Muscle layer of duodenum (tissue), 2 donors: Measurements from ENCODE around the gene FCGBP.
"Not testable (repeated sequence)": the region's sequence is repeated elsewhere in the genome, so short reads cannot be mapped to it uniquely, and the experiment has no call there.

Source experiments
- H3K27ac ChIP-seq: one replicate; pipeline ENCODE4 v1.7.0; 2013; ENCODE audit warnings: mild to moderate bottlenecking, low read length
- H3K27me3 ChIP-seq: one replicate; pipeline ENCODE4 v1.7.0; 2013; ENCODE audit warnings: low read depth, mild to moderate bottlenecking, control low read depth, low read length
- H3K36me3 ChIP-seq, 2 donors: one replicate each; pipeline ENCODE4 v1.7.0; 2013; ENCODE audit warnings: low read length in 2 of 2, control low read depth in 1 of 2, mild to moderate bottlenecking in 1 of 2; ENCODE audit not compliant: insufficient read depth in 2 of 2, control insufficient read depth in 1 of 2
- H3K4me1 ChIP-seq, 2 donors: one replicate each; pipeline ENCODE4 v1.7.0; 2013; ENCODE audit warnings: low read length in 2 of 2, mild to moderate bottlenecking in 2 of 2, control low read depth in 1 of 2, moderate library complexity in 1 of 2; ENCODE audit not compliant: insufficient read depth in 2 of 2, control insufficient read depth in 1 of 2
- H3K4me3 ChIP-seq, 2 donors: one replicate each; pipeline ENCODE4 v1.7.0; 2013; ENCODE audit warnings: low read length in 2 of 2, low read depth in 1 of 2, mild to moderate bottlenecking in 1 of 2
- H3K9me3 ChIP-seq, 2 donors: one replicate each; pipeline ENCODE4 v1.7.0; 2013; ENCODE audit warnings: low read length in 2 of 2, control low read depth in 1 of 2, mild to moderate bottlenecking in 1 of 2; ENCODE audit not compliant: control insufficient read depth in 1 of 2
- donor health status: healthy.

FCGBP gene

GRCh38 chr19:39897511-39898245 is 36.8 kb downstream of the FCGBP start:
- not testable (repeated sequence) for H3K4me3 ChIP-seq, H3K36me3 ChIP-seq, H3K27ac ChIP-seq

DNA sequence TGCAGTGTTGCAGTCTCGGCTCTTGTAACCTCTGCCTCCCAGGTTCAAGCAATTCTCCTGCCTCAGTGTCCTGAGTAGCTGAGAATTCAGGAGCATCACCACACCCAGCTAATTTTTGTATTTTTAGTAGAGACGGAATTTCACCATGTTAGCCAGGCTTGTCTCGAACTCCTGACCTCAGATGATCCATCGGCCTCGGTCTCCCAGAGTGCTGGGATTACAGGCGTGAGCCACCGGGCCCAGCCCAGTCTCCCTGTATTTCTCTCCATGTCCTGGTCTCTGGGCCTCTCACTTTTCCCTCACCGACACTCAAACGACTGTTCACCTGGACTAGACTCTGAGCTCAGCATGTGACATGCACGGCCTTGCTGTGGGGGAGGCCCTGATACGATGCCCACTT is 39.3 kb downstream of the FCGBP start:
- not testable (repeated sequence) for H3K4me3 ChIP-seq, H3K27ac ChIP-seq

More at GRCh38 chr19:39897511-39898245, 36.8 kb downstream of the FCGBP start:
- H3K27me3 ChIP-seq, H3K4me1 ChIP-seq, H3K9me3 ChIP-seq: not testable (repeated sequence)

DNA sequence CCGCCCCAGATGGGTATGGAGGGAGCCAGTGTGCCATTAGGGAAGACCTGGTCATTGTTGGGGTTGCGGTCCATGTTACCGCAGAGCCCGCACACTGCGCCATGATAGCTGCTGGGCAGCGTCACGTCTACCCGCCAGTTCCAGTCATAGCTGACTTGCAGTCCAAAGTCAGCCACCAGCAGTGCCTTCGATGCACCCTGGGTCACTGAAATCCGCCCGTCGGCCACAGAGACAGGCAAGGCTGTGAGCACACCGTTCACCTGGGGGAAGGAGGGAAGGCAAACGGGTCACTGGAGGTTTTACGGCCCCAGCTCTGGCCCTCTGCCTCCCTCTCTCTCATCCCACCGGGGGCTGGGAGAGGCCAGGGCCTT is 40.2 kb downstream of the FCGBP start:
- H3K4me3 ChIP-seq, H3K4me1 ChIP-seq, H3K36me3 ChIP-seq, H3K27me3 ChIP-seq, H3K27ac ChIP-seq, H3K9me3 ChIP-seq: not testable (repeated sequence)

More for the DNA sequence above, 39.3 kb downstream of the FCGBP start:
- H3K4me1 ChIP-seq, H3K36me3 ChIP-seq, H3K9me3 ChIP-seq, H3K27me3 ChIP-seq: not testable (repeated sequence)

GRCh38 chr19:39893366-39894235 is 40.8 kb downstream of the FCGBP start:
- H3K4me1 ChIP-seq, H3K27ac ChIP-seq, H3K9me3 ChIP-seq, H3K36me3 ChIP-seq, H3K27me3 ChIP-seq, H3K4me3 ChIP-seq: not testable (repeated sequence)

GRCh38 chr19:39892506-39892902 is 41.9 kb downstream of the FCGBP start:
- H3K9me3 ChIP-seq, H3K36me3 ChIP-seq, H3K4me1 ChIP-seq, H3K27ac ChIP-seq, H3K27me3 ChIP-seq, H3K4me3 ChIP-seq: not testable (repeated sequence)

- not testable (repeated sequence) for H3K9me3 ChIP-seq, H3K27ac ChIP-seq, H3K27me3 ChIP-seq, H3K4me1 ChIP-seq, H3K36me3 ChIP-seq
- H3K4me3 ChIP-seq, result peak overlapping the region in 1 of 2 donors; percentile 42
Observed at GRCh38 chr19:39891660-39892505, 42.6 kb downstream of the FCGBP start.

DNA sequence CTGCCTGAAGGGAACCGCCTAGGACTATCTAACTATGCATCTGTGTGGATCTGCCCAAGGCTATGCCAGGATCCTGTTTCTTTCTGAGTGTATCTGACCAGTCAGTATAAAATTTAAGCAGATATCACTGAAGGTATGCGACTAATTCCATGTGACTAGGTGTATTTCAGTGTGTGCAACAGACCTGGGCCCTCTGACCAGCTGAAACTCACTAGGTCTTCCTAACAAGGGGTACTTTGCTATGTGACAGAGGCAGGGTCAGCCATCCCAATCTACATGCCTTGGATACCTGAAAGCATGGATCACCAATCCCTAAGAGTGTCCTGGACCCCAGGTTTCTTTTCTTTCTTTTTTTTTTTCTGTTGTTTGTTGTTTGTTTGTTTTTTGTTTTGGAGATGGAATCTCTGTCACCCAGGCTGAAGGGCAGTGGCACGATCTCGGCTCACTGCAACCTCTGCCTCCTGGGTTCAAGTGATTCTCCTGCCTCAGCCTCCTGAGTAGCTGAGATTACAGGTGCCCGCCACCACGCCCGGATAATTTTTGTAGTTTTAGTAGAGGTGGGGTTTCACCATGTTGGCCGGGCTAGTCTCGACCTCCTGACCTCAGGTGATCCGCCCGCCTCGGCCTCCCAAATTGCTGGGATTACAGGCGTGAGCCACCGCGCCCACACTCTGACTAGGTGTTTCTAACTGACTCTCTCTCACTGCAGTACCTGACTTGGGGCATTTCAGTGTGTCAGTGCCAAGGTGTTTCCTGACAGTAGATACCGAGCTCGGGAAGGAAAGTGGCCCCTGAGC is 43.5 kb downstream of the FCGBP start:
- no peak overlapping the region for H3K27ac ChIP-seq
- no peak overlapping the region for H3K4me3 ChIP-seq
- H3K9me3 ChIP-seq, result no peaks in the 10 kb centered on the region
- no peaks in the 10 kb centered on the region for H3K27me3 ChIP-seq
- H3K4me1 ChIP-seq, result peaks cover 0 to 6% of the 10 kb centered on the region in 2 donors
- no peaks in the 10 kb centered on the region for H3K36me3 ChIP-seq

GRCh38 chr19:39889872-39890754 is 44.3 kb downstream of the FCGBP start:
- H3K9me3 ChIP-seq, H3K27ac ChIP-seq, H3K36me3 ChIP-seq, H3K4me1 ChIP-seq, H3K27me3 ChIP-seq, H3K4me3 ChIP-seq: not testable (repeated sequence)

DNA sequence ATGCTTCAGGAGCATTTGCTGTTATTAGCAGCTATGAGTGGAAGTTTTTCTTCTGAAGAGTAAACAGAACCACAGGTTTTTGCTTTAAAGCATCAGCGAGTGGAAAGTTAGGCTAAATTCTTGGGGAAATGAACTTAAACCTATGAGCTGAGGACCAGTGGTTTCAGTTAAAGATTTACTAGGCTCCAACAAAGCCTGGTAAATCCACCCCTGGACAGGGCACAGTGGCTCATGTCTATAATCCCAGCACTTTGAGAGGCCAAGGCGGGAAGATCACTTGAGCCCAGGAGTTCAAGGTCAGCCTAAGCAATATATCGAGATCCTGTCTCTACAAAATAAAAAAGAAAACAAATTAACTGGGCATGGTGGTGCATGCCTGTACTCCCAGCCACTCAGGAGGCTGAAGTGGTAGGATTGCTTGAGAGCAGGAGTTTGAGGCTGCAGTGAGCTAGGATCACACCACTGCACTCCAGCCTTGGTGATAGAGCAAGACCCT is 46.9 kb downstream of the FCGBP start:
- H3K9me3 ChIP-seq, H3K4me1 ChIP-seq, H3K27me3 ChIP-seq, H3K36me3 ChIP-seq, H3K27ac ChIP-seq, H3K4me3 ChIP-seq: not testable (repeated sequence)

- not testable (repeated sequence) for H3K9me3 ChIP-seq, H3K36me3 ChIP-seq, H3K4me3 ChIP-seq, H3K4me1 ChIP-seq, H3K27me3 ChIP-seq, H3K27ac ChIP-seq
Observed at GRCh38 chr19:39885821-39886554, 48.4 kb downstream of the FCGBP start.
